H1 (cell line): ENCODE measurements around the gene HRH3. TPM values are rescaled to one million over a fixed set of nuclear protein-coding genes. Genes with fewer than 3 reads are reported as not detected.

Experiments
- CTCF ChIA-PET: fragments of 300-600 bp; sonication (Branson Sonifier 250); formaldehyde crosslinking; loops from one replicate; lab custom pipeline; 2021; ENCODE audit not compliant: partially characterized antibody; lab: Charles Lee
- POLR2A ChIA-PET: fragments of 300-600 bp; sonication (Branson Sonifier 250); formaldehyde crosslinking; loops from one replicate; lab custom pipeline; 2021; ENCODE audit warnings: inconsistent platforms; ENCODE audit not compliant: partially characterized antibody; lab: Charles Lee
- DNase-seq, 2 experiments: peaks; one replicate each; pipeline versions ENCODE4 v3.0.0 to v3.0.0-alpha.2; 2010 to 2022; ENCODE audit warnings: low spot score in 2 of 2, low read depth in 1 of 2, mixed read lengths in 1 of 2
- FAIRE-seq: peaks from 2 replicates; lab custom pipeline; 2011; peaks lifted over from hg19 to GRCh38; lab: Jason Lieb, UNC
- H2AFZ ChIP-seq: 2 replicates; pipeline ENCODE4 v1.8.1; 2012; ENCODE audit warnings: low read length, inconsistent platforms
- H2AK5ac ChIP-seq: 2 replicates; pipeline ENCODE4 v1.6.1; 2013; ENCODE audit warnings: low read depth, low read length
- H2BK120ac ChIP-seq: replicated peaks from 2 replicates; pipeline ENCODE3; 2013; ENCODE audit warnings: low read depth, low read length, inconsistent platforms
- H2BK12ac ChIP-seq: 2 replicates; pipeline ENCODE4 v1.6.1; 2013; ENCODE audit warnings: low read depth, low read length
- H2BK15ac ChIP-seq: 2 replicates; pipeline ENCODE4 v1.6.1; 2013; ENCODE audit warnings: low read length
- H2BK20ac ChIP-seq: 2 replicates; pipeline ENCODE4 v1.6.1; 2013; ENCODE audit warnings: low read length
- H2BK5ac ChIP-seq: 2 replicates; pipeline ENCODE4 v1.6.1; 2013; ENCODE audit warnings: low read depth, low read length
- H3K14ac ChIP-seq: 2 replicates; pipeline ENCODE4 v1.6.1; 2013; ENCODE audit warnings: inconsistent platforms; ENCODE audit not compliant: insufficient read length
- H3K18ac ChIP-seq: 2 replicates; pipeline ENCODE4 v1.6.1; 2013; ENCODE audit warnings: low read length; ENCODE audit errors: extremely low read depth
- H3K23ac ChIP-seq: 2 replicates; pipeline ENCODE4 v1.6.1; 2013; ENCODE audit warnings: inconsistent platforms; ENCODE audit not compliant: insufficient read length
- H3K23me2 ChIP-seq: 2 replicates; pipeline ENCODE4 v1.6.1; 2013; ENCODE audit warnings: low read depth, low read length
- H3K27ac ChIP-seq: 2 replicates; pipeline ENCODE4 v1.6.1; 2011; ENCODE audit warnings: low read depth, low read length, inconsistent platforms
- H3K27me3 ChIP-seq, 4 experiments: replicated peaks in 1 of 4; 1 replicate in 1 of 4; 2 replicates in 3 of 4; pipeline versions ENCODE4 v1.6.1 to v1.8.1; 2011 to 2013; ENCODE audit warnings: low read length in 3 of 4, mild to moderate bottlenecking in 3 of 4, inconsistent platforms in 2 of 4, mixed read lengths in 2 of 4, moderate library complexity in 1 of 4; ENCODE audit not compliant: control insufficient read depth in 3 of 4, insufficient read depth in 3 of 4; ENCODE audit errors: extremely low read depth in 1 of 4
- H3K36me3 ChIP-seq, 4 experiments: 2 replicates each; pipeline versions ENCODE4 v1.6.1 to v1.8.1; 2011 to 2013; ENCODE audit warnings: mild to moderate bottlenecking in 4 of 4, low read length in 3 of 4, moderate library complexity in 2 of 4, control low read depth in 1 of 4, inconsistent platforms in 1 of 4; ENCODE audit not compliant: insufficient read depth in 4 of 4, control insufficient read depth in 2 of 4
- H3K4ac ChIP-seq: replicated peaks from 2 replicates; pipeline ENCODE3; 2013; ENCODE audit warnings: low read length, low read depth, mixed read lengths, inconsistent platforms; ENCODE audit not compliant: insufficient read length
- H3K4me1 ChIP-seq, 4 experiments: replicated peaks in 1 of 4; 1 replicate in 1 of 4; 2 replicates in 3 of 4; pipeline versions ENCODE4 v1.6.1 to v1.8.1; 2011 to 2013; ENCODE audit warnings: low read length in 3 of 4, inconsistent platforms in 2 of 4, mixed read lengths in 1 of 4; ENCODE audit not compliant: insufficient read depth in 4 of 4, control insufficient read depth in 3 of 4
- H3K4me2 ChIP-seq, 2 experiments: 2 replicates each; pipeline versions ENCODE4 v1.6.1 to v1.8.1; 2011 to 2013; ENCODE audit warnings: low read depth in 2 of 2, low read length in 2 of 2, control low read depth in 1 of 2, inconsistent platforms in 1 of 2, mild to moderate bottlenecking in 1 of 2; ENCODE audit not compliant: insufficient read depth in 1 of 2
- H3K4me3 ChIP-seq, 4 experiments: fragments of 200-600, 300-600 bp in 1 of 4; sonication (generic), shearing (Covaris generic), sonication (Bioruptor Twin) in 1 of 4; 2 replicates each; pipeline versions ENCODE4 v1.5.1 to v1.8.1; 2011 to 2016; ENCODE audit warnings: low read length in 4 of 4, low read depth in 3 of 4, control low read depth in 2 of 4, inconsistent platforms in 2 of 4, mild to moderate bottlenecking in 2 of 4, mixed read lengths in 1 of 4, moderate library complexity in 1 of 4; ENCODE audit not compliant: insufficient read depth in 2 of 4; ENCODE audit errors: extremely low read depth in 1 of 4
- H3K56ac ChIP-seq: replicated peaks from 2 replicates; pipeline ENCODE3; 2013; ENCODE audit warnings: low read depth, mild to moderate bottlenecking, mixed read lengths, low read length, inconsistent platforms; ENCODE audit not compliant: insufficient read length
- H3K79me1 ChIP-seq: 2 replicates; pipeline ENCODE4 v1.6.1; 2013; ENCODE audit warnings: low read depth, low read length, control low read depth
- H3K79me2 ChIP-seq, 2 experiments: 2 replicates each; pipeline versions ENCODE4 v1.6.1 to v1.8.1; 2012 to 2013; ENCODE audit warnings: low read length in 2 of 2, mild to moderate bottlenecking in 2 of 2, inconsistent platforms in 1 of 2; ENCODE audit not compliant: insufficient read depth in 2 of 2, control insufficient read depth in 1 of 2
- H3K9ac ChIP-seq, 4 experiments: replicated peaks in 1 of 4; 1 replicate in 1 of 4; 2 replicates in 3 of 4; pipeline versions ENCODE4 v1.6.1 to v1.8.1; 2011 to 2013; ENCODE audit warnings: low read depth in 3 of 4, low read length in 3 of 4, control low read depth in 2 of 4, mild to moderate bottlenecking in 2 of 4, moderate library complexity in 2 of 4, inconsistent platforms in 1 of 4; ENCODE audit errors: extremely low read depth in 1 of 4
- H3K9me3 ChIP-seq, 2 experiments: 2 replicates each; pipeline versions ENCODE4 v1.6.1 to v1.8.1; 2012 to 2013; ENCODE audit warnings: mild to moderate bottlenecking in 2 of 2, moderate library complexity in 2 of 2, control low read depth in 1 of 2, inconsistent platforms in 1 of 2, low read depth in 1 of 2, low read length in 1 of 2, mixed read lengths in 1 of 2; ENCODE audit not compliant: insufficient read depth in 2 of 2
- H4K20me1 ChIP-seq, 2 experiments: replicated peaks in 1 of 2; 2 replicates each; pipeline versions ENCODE3 to v1.8.1; 2011 to 2013; ENCODE audit warnings: inconsistent platforms in 2 of 2, low read length in 2 of 2, mild to moderate bottlenecking in 1 of 2; ENCODE audit not compliant: insufficient read depth in 2 of 2, control insufficient read depth in 1 of 2
- H4K5ac ChIP-seq: 2 replicates; pipeline ENCODE4 v1.6.1; 2013; ENCODE audit warnings: low read length, low read depth, mixed read lengths, inconsistent platforms; ENCODE audit not compliant: insufficient read length
- H4K8ac ChIP-seq: 2 replicates; pipeline ENCODE4 v1.8.0; 2013; ENCODE audit warnings: mild to moderate bottlenecking, moderate library complexity, low read length, inconsistent platforms; ENCODE audit not compliant: insufficient read depth; ENCODE audit errors: extremely low read depth
- H4K91ac ChIP-seq: replicated peaks from 2 replicates; pipeline ENCODE3; 2013; ENCODE audit warnings: low read length, mixed read lengths, inconsistent platforms; ENCODE audit not compliant: insufficient read length
- CTBP2 ChIP-seq: IDR thresholded peaks from 2 replicates; pipeline ENCODE4 v1.7.0; 2011; ENCODE audit warnings: borderline replicate concordance, mild to moderate bottlenecking, moderate library complexity, mixed read lengths, low read length; ENCODE audit not compliant: insufficient read depth, insufficient read length
- CTCF ChIP-seq, 3 experiments: IDR thresholded peaks; 1 replicate in 2 of 3; 2 replicates in 1 of 3; pipeline versions ENCODE4 v1.5.1 to v1.6.1; 2011; ENCODE audit warnings: low read length in 3 of 3, mild to moderate bottlenecking in 3 of 3, inconsistent platforms in 2 of 3, low read depth in 1 of 3, moderate library complexity in 1 of 3; ENCODE audit not compliant: insufficient read depth in 1 of 3; ENCODE audit errors: control extremely low read depth in 1 of 3
- EGR1 ChIP-seq: IDR thresholded peaks from 2 replicates; pipeline ENCODE4 v1.6.1; 2011; ENCODE audit warnings: low read depth, low read length, borderline replicate concordance
- EZH2 ChIP-seq: fragments of 200-600 bp; sonication (generic); IDR thresholded peaks from 2 replicates; pipeline ENCODE4 v1.7.1; 2012; ENCODE audit warnings: low read depth, mild to moderate bottlenecking, moderate library complexity, low read length, inconsistent platforms; ENCODE audit not compliant: severe bottlenecking
- KDM4A ChIP-seq: IDR thresholded peaks from one replicate; pipeline ENCODE4 v1.7.1; 2012; ENCODE audit warnings: low read depth, mild to moderate bottlenecking, moderate library complexity, low read length, inconsistent platforms; ENCODE audit not compliant: severe bottlenecking
- NANOG ChIP-seq: IDR thresholded peaks from 2 replicates; pipeline ENCODE4 v1.6.1; 2011; ENCODE audit warnings: low read length, low read depth, mild to moderate bottlenecking, inconsistent platforms; ENCODE audit not compliant: insufficient read depth, poor library complexity, severe bottlenecking
- RXRA ChIP-seq: IDR thresholded peaks from 2 replicates; pipeline ENCODE4 v1.6.1; 2011; ENCODE audit warnings: low read depth, mild to moderate bottlenecking, low read length, moderate library complexity; ENCODE audit not compliant: insufficient read depth
- SP1 ChIP-seq: IDR thresholded peaks from 2 replicates; pipeline ENCODE4 v1.6.1; 2011; ENCODE audit warnings: low read depth, low read length
- SRF ChIP-seq: IDR thresholded peaks from 2 replicates; pipeline ENCODE4 v1.6.1; 2011; ENCODE audit warnings: mild to moderate bottlenecking, low read depth, low read length, moderate library complexity
- WGBS, 2 experiments: shearing (Covaris generic) in 1 of 2; methylation state at CpG; one replicate each; pipeline versions ENCODE4 v1.1.6 to v1.1.7; 2013 to 2015; ENCODE audit warnings: low lambda C conversion rate in 2 of 2, mixed read lengths in 2 of 2, inconsistent platforms in 1 of 2, low coverage in 1 of 2, missing lambda C conversion rate in 1 of 2; ENCODE audit not compliant: insufficient replicate concordance in 2 of 2, insufficient coverage in 1 of 2, insufficient read length in 1 of 2; ENCODE audit errors: extremely low coverage in 1 of 2, missing lambda C conversion rate in 1 of 2; 5-methylcytosine and 5-hydroxymethylcytosine counted together
- polyA plus RNA-seq, 7 experiments: library from polyadenylated mRNA; depleted of rRNA in 3 of 7; stranded (reverse) in 5 of 7; unstranded in 2 of 7; fragments of >200 nt in 5 of 7; fragments of 200-250 nt in 2 of 7; gene quantifications; 1 replicate in 5 of 7; 2 replicates in 1 of 7; 4 replicates in 1 of 7; pipeline versions ENCODE4 v1.2.1 to v1.2.3, GENCODE V29; 2011 to 2013; ENCODE audit warnings: missing spikeins in 2 of 7, mixed read lengths in 2 of 7
- total RNA-seq: library from RNA; stranded (reverse); fragmentation: NEBNext Ultra II Directional; extraction: Animal tissue kit (Norgen Biotek cat#: 25700); gene quantifications from 2 replicates; pipeline ENCODE4 v1.2.1, GENCODE V29; 2021

The HRH3 gene
- total and polyA plus RNA-seq, 2 of the 8 experiments (the other 6 are each of a cell fraction or from before 2014, with no cell fraction given) = 2.0 to 4.5 TPM

- Histone ChIP-seq H2BK5ac (no peak overlapping the region), H2BK15ac (no peak overlapping the region), H4K8ac (no peak overlapping the region; the same call in 1 of the 2 replicates), H3K14ac (no peak overlapping the region), H2BK120ac (no peak overlapping the region), H3K23ac (no peak overlapping the region), H3K79me1 (peaks cover 10% of the 10 kb centered on the region; the same call in 1 of the 2 replicates), H3K9me3 (peaks cover 0 to 2% of the 10 kb centered on the region in 2 experiments; a peak in 1 of 4 replicates), H3K18ac (no peak overlapping the region), H3K79me2 (peaks cover 6 to 23% of the 10 kb centered on the region in 2 experiments; a peak in 3 of 4 replicates), H2BK12ac (peak overlapping the region; percentile 39; the same call in 1 of the 2 replicates), H4K91ac (no peak overlapping the region), H3K27me3 (0 out of 7 replicates have a peak, but pooled peaks cover 0 to 3% (median 0%) of the 10 kb centered on the region in 4 experiments), H2BK20ac (0 out of 2 replicates have a peak overlapping the region, but pooled peaks have one; percentile 48), H4K20me1 (peaks cover 5 to 6% of the 10 kb centered on the region in 2 experiments), H3K4me3 (no peak overlapping the region), H3K27ac (peak overlapping the region; percentile 15), H3K4me2 (no peak overlapping the region), H3K4ac (no peak overlapping the region), H3K23me2 (peaks cover 2% of the 10 kb centered on the region; the same call in 1 of the 2 replicates), H3K56ac (no peak overlapping the region), H2AK5ac (no peak overlapping the region), H3K9ac (no peak overlapping the region), H3K36me3 (no peaks in the 10 kb centered on the region), H2AFZ (no peak overlapping the region), H4K5ac (no peak overlapping the region), H3K4me1 (peaks cover 0 to 9% (median 6%) of the 10 kb centered on the region in 4 experiments; a peak in 5 of 7 replicates)
- FAIRE-seq (no peak), DNase-seq (no peak)
- CTCF ChIA-PET = interaction anchor here (0.7 to 1.8 kb wide), 4 partner anchors 9 to 111 kb away, joined by 3 to 5 read pairs (median 3); no protein-coding TSS in a partner anchor
- 82% methylated on average over 6 of the region's 6 CpGs; no CpG with 5 or more reads in 1 of the 2 experiments for WGBS, 2 experiments
- POLR2A ChIA-PET = interaction anchor here (0.8 to 2.6 kb wide), 3 partner anchors 8 to 170 kb away, joined by 3 to 7 read pairs (median 3); no protein-coding TSS in a partner anchor
- TF ChIP-seq SRF (no peak), KDM4A (no peak), NANOG (no peak), CTCF (IDR thresholded peaks at IDR 0.05; ENCODE audit: control extremely low read depth in 1 of 3, insufficient read depth in 1 of 3, low read depth in 1 of 3, low read length in 3 of 3) (no peak), CTBP2 (no peak), SP1 (no peak), EGR1 (no peak), EZH2 (no peak), RXRA (no peak)
These were observed 16.1 kb upstream of the HRH3 start for GRCh38 chr20:62236200-62236599.
